GM18868 (cell line): ENCODE measurements around the gene PTPRS.
"Not testable (repeated sequence)": the region's sequence is repeated elsewhere in the genome, so short reads cannot be mapped to it uniquely, and the experiment has no call there.

Experiments used
- ATAC-seq: cut with Tn5 transposase; IDR thresholded peaks from one replicate; pipeline ENCODE4 v1.9.1; 2021; ENCODE audit warnings: mild to moderate bottlenecking, moderate library complexity; ENCODE audit not compliant: unreplicated experiment

The PTPRS gene

GRCh38 chr19:5334366-5334739 lies 6.3 kb downstream of the PTPRS start:
- no peak for ATAC-seq

- ATAC-seq = no peak
Measured at GRCh38 chr19:5333581-5334365, 6.8 kb downstream of the PTPRS start.

GRCh38 chr19:5332501-5332900 lies 8.1 kb downstream of the PTPRS start:
- no peak for ATAC-seq

- ATAC-seq = no peak
Measured at GRCh38 chr19:5331790-5332189, 8.8 kb downstream of the PTPRS start.

GRCh38 chr19:5330307-5330720 lies 10.3 kb downstream of the PTPRS start:
- ATAC-seq = no peak

- no peak for ATAC-seq
Measured at GRCh38 chr19:5329141-5329540, 11.5 kb downstream of the PTPRS start.

- ATAC-seq = not testable (repeated sequence)
Measured at GRCh38 chr19:5328407-5328806, 12.2 kb downstream of the PTPRS start.

- ATAC-seq = no peak
Measured at GRCh38 chr19:5326986-5327623, 13.5 kb downstream of the PTPRS start.

- ATAC-seq = no peak
Measured at GRCh38 chr19:5326545-5326944, 14.1 kb downstream of the PTPRS start.

GRCh38 chr19:5324947-5325346 lies 15.7 kb downstream of the PTPRS start:
- ATAC-seq = no peak

- no peak for ATAC-seq
Measured at GRCh38 chr19:5323475-5323811, 17.2 kb downstream of the PTPRS start.

GRCh38 chr19:5321851-5322681 lies 18.5 kb downstream of the PTPRS start:
- peak; percentile 64 for ATAC-seq

GRCh38 chr19:5321066-5321642 lies 19.5 kb downstream of the PTPRS start:
- no peak for ATAC-seq

- no peak for ATAC-seq
Measured at GRCh38 chr19:5319516-5319915, 21.1 kb downstream of the PTPRS start.

- no peak for ATAC-seq
Measured at GRCh38 chr19:5318306-5318705, 22.3 kb downstream of the PTPRS start.

- no peak for ATAC-seq
Measured at GRCh38 chr19:5317321-5317720, 23.3 kb downstream of the PTPRS start.

- ATAC-seq = no peak
Measured at GRCh38 chr19:5316138-5316537, 24.5 kb downstream of the PTPRS start.

GRCh38 chr19:5314907-5315298 lies 25.7 kb downstream of the PTPRS start:
- ATAC-seq = no peak

- no peak for ATAC-seq
Measured at GRCh38 chr19:5314012-5314906, 26.4 kb downstream of the PTPRS start.

GRCh38 chr19:5313307-5313706 lies 27.3 kb downstream of the PTPRS start:
- no peak for ATAC-seq
